CD4-positive, alpha-beta T cell treated with Interleukin-4 for 4 hours (primary cell): Measurements from ENCODE around the gene LYZL6.

Experiments used
- DNase-seq: peaks from one replicate; pipeline ENCODE4 v3.0.0-alpha.2; 2020

The LYZL6 gene, protein sequence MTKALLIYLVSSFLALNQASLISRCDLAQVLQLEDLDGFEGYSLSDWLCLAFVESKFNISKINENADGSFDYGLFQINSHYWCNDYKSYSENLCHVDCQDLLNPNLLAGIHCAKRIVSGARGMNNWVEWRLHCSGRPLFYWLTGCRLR

GRCh38 chr17:35943537-35943936 lies at the start of gene LYZL6:
LYZL6 (minus strand) TSS chr17:35943713; CDS start chr17:35939356, 4,357 bp downstream.
- DNase-seq = no peak

- no peak for DNase-seq
Measured at GRCh38 chr17:35991075-35991474, 47.6 kb upstream of the LYZL6 start.

DNA sequence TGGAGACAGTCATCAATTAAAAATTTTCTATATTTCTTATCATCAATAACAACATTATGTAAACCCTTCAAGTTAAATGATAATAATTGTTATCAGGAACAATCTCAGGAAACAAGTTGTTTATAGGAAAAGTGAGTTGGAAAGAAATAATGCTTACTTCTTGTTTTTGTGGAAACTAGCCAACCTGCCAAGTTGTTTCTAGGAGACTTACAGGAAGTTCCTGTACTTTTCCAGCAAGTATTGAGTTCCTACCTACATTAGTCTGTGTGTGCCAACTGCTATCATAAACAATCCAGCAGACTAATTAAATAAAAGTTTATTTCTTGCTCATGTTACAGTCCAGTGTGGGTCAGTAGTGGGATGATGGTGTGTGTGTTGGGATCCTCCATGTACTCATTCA lies 44.7 kb upstream of the LYZL6 start:
- no peak for DNase-seq

DNA sequence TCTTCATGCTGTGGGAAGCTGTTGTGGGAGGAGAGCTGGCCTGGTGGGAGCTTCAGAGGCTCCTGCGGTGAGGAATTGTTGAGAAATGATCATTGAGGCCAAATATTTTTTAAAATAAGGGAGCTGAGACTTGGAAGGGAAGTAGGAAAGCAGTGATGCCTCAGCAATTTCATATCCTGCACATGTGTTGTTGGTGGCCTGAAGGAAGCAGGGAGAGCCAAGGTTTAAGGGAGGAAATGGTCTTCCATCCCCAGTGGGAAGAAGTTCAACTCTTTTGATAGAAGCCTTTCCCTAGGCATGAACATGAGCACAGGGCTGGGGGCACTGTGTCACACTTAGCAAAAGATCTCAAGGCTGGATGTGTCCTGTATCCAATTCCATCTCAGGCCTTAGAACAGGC lies 43.1 kb upstream of the LYZL6 start, which contains the start of gene CCL14:
CCL14 (minus strand) TSS at position 87 of the 400 bp plus-strand sequence; CDS start at position 7, 80 bp downstream.
- DNase-seq = no peak

DNA sequence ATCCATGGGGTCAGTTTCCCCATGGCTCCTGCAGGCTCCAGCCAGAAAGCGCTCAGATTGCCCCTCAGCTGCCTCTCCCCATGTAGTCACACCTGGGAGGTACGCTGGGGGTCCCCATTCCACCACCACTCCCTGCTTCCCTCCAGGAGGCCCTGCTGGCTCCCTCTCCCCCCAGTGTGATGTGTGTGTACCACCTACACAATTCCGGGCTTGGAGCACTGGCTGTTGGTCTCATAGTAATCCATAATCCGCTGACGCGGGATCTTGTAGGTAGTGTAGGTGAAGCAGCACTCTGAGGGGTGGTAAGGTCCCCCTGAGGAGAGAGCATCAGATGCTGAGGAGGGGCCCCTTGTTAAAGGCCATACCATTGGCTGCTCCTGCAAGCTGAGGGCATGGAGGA lies 40.6 kb upstream of the LYZL6 start:
- no peak for DNase-seq

GRCh38 chr17:35982409-35983191 lies 39.1 kb upstream of the LYZL6 start:
- DNase-seq = no peak

GRCh38 chr17:35981908-35982330 lies 38.4 kb upstream of the LYZL6 start:
- DNase-seq = no peak

GRCh38 chr17:35981246-35981645 lies 37.7 kb upstream of the LYZL6 start, which contains the start of gene CCL16:
CCL16 (minus strand) TSS chr17:35981497; CDS start chr17:35981420, 77 bp downstream.
- DNase-seq = no peak

GRCh38 chr17:35978346-35978745 lies 34.8 kb upstream of the LYZL6 start:
- no peak for DNase-seq

DNA sequence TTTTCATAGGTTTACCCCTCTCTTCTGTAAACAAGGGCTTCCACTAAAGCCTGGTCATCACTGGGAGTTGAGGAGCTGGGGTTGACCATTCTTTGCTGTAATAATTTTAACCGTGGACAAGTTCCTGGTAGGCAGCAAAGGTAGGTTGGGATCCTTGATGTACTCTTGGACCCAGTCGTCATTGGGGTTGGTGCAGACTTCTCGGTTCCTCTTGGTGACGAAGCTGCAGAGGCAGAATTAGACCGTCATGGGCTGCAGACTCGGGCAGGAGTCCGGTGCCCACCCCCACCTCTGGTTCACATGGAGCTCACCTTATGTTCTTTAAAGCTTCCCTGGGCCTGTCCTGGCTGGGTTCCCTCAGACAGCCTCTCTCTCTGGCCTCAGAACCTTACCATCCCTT lies 34.0 kb upstream of the LYZL6 start:
- DNase-seq = no peak

GRCh38 chr17:35973333-35974260 lies 30.1 kb upstream of the LYZL6 start:
- no peak for DNase-seq

DNA sequence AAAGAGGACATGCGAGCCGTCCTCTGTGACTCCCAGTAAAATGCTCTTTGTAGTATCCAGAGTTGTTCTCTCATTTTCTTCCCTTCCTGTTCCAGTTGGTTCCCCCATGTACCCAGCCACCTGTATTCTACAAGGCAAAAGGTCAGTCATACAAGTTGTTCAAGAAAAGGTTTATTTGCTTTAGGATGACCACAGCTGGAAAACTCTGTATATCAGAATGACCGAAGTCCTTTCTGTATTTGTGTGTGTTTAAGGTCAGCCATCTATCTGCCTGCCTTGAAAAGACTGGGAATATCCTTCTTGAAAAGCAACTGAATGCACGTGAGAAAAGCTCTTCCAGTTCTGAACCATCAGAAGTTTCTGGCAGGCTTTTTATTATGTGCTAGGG lies 29.4 kb upstream of the LYZL6 start:
- no peak for DNase-seq

- DNase-seq = no peak
Measured at GRCh38 chr17:35972535-35972934, 29.0 kb upstream of the LYZL6 start.

DNA sequence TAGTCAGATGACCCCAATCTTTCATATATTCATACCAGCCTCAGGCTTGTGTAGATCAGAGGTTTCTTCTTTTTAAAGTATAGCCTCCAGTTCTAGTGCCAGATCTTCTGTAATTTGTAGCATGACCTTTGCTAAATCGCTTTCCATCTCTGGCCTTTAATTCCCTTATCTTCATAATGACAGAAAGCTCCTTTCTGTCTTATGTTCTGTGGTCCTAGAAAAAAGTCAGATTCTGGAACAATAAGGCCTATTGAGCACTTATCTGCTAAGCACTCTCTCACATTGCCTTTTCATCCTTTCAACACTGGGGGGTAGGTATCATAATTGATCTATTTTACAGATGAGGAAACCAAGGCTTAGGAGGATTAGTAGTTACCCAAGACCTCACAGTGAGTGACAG lies 28.6 kb upstream of the LYZL6 start:
- no peak for DNase-seq

GRCh38 chr17:35969558-35970380 lies 26.3 kb upstream of the LYZL6 start:
- peak; percentile 76 for DNase-seq

DNA sequence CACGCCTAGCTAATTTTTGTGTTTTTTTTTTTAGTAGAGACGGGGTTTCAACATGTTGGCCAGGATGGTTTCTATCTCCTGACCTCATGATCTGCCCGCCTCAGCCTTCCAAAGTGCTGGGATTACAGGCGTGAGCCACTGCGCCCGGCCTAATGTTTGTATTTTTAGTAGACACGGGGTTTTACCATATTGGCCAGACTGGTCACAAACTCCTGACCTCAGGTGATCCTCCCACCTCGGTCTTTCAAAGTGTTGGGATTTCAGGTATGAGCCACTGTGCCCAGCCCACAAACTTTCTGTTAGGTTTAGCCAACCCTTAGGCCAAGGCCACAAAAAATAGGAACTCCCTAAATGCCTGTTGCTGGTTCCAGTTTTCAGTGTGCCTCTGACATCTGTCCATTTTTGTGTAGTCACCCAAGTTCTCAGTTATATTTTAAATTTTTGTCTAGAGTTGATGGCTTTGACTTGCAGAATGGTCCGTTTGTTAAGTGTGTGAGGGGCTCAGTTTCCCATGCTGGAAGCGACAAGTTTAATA lies 25.1 kb upstream of the LYZL6 start:
- DNase-seq = no peak

DNA sequence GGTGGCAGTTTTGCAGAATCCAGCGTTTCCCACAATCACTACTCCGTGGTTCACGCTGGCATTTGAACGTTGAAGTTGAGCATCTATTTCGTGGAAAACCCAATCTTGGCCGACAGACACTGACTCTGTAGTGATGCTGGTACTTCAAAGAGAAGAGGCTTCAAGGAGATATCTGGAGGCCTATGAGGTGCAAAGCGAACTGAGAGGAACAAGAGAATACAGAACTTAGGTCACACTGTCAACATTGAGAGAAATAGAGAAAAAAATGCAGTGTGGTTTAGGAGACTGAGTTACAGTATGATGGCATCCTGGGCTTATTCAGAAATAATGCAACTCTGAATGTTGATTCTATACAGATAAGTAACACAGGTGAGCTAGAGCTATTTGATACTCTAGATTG lies 21.8 kb upstream of the LYZL6 start:
- DNase-seq = no peak

DNA sequence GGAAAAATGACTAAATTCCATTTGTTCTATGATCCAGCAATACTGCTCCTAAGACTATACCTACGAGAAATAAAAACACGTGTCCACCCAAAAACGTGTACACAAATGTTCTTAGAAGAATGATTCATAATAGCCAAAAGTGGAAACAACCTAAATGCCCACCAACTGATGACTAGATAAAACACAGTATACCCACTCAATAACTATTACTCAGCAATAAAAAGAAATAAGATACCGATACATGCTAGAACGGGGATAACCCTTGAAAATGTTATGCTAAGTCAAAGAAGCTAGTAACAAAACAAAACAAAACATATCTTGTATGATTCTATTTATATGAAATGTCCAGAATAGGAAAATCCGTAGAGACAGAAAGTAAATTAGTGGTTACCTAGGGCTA lies 20.1 kb upstream of the LYZL6 start:
- no peak for DNase-seq

GRCh38 chr17:35953720-35954119 lies 10.2 kb upstream of the LYZL6 start:
- DNase-seq = no peak

DNA sequence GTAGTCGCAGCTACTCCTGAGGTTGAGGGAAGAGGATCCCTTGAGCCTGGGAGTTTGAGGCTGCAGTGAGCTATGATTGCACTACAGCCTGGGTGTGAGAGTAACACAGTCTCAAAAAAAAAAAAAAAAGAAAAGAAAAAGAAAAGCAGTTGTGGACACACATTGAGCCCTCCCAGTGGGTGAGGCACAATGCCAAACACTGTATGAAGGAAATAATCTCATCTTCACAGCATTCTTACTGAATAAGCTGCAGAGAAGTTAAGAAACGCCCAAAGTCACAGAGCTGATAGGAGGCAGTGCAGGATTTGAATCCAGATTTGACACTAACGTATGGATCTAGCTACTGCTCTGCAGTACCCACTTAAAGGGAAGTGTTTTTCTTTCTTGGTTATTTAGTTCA lies 5.9 kb upstream of the LYZL6 start:
- no peak for DNase-seq

- DNase-seq = no peak
Measured at GRCh38 chr17:35948092-35948491, 4.6 kb upstream of the LYZL6 start.

GRCh38 chr17:35947156-35947585 lies 3.7 kb upstream of the LYZL6 start:
- DNase-seq = peak; percentile 63
